Fibroblast of pulmonary artery (primary cell): ENCODE results near the gene B3GAT1.
"Not testable (repeated sequence)": the region's sequence is repeated elsewhere in the genome, so short reads cannot be mapped to it uniquely, and the experiment has no call there.

ENCODE experiments used
- DNase-seq: peaks from one replicate; pipeline ENCODE4 v3.0.0-alpha.2; 2010; ENCODE audit warnings: low read depth
- H3K4me3 ChIP-seq: replicated peaks from 2 replicates; pipeline ENCODE4 v1.5.1; 2011; ENCODE audit warnings: low read depth, mild to moderate bottlenecking, control low read depth, low read length, moderate library complexity
- CTCF ChIP-seq: IDR thresholded peaks from 2 replicates; pipeline ENCODE4 v1.5.1; 2011; ENCODE audit warnings: mild to moderate bottlenecking, control low read depth, low read length, inconsistent platforms; ENCODE audit errors: missing control alignments

B3GAT1 gene

DNA sequence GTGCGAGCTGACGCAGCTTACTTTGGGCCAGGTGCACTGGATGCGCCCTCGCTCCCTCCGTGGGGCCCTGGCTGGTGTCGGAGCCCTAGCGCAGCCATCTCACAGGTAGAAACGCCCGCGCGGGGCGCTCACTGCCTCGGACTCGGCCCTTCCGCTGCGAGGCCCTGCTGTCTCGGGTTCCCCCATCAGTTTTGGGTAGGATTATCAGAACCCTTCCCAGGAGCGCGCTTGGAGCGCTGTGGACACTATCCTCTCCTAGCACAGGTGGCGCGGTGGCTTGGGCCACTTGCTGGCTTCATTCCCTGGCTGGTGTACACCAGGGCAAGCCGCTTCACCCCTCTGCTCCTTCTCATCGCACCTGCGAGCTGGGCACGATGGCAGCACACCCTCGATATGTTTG is 35.7 kb upstream of the B3GAT1 start:
- no peak for DNase-seq
- TF ChIP-seq CTCF = no peak
- H3K4me3 ChIP-seq = no peak overlapping the region

DNA sequence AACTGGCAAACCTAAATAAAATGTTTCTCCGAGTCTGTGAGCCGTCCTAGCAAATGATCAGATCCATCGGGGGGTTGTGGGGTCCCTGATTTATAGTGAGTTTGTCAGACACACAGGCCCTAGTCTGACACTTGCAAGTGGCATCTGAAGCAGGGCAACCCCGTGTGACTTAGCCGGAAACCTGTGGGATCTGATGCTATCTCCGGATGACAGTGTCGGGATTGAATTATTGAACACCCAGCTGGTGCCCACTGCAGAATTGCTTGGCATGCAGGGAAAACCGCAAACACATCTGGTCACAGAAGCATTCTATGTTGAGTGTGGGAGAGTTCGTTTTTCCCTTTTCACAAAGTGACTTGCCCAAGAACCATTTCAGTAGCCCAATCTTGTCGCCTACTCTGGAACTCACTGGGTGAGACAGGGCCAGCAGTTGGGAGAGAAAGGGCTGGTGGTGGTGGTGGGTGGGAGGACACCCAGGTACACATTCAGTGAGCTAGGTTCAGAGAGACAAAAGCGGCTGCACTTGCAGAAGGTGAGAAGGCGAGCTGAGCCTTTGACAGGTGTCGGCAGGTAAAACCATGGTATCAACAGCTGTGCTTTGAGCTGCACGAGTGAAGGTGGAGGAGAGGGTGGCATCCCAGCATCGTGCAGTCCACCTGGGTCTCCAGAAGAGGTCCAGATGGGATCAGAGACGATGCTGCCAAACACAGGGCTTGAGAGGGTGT is 33.7 kb upstream of the B3GAT1 start:
- no peak for DNase-seq
- no peak overlapping the region for H3K4me3 ChIP-seq
- TF ChIP-seq CTCF = no peak

DNA sequence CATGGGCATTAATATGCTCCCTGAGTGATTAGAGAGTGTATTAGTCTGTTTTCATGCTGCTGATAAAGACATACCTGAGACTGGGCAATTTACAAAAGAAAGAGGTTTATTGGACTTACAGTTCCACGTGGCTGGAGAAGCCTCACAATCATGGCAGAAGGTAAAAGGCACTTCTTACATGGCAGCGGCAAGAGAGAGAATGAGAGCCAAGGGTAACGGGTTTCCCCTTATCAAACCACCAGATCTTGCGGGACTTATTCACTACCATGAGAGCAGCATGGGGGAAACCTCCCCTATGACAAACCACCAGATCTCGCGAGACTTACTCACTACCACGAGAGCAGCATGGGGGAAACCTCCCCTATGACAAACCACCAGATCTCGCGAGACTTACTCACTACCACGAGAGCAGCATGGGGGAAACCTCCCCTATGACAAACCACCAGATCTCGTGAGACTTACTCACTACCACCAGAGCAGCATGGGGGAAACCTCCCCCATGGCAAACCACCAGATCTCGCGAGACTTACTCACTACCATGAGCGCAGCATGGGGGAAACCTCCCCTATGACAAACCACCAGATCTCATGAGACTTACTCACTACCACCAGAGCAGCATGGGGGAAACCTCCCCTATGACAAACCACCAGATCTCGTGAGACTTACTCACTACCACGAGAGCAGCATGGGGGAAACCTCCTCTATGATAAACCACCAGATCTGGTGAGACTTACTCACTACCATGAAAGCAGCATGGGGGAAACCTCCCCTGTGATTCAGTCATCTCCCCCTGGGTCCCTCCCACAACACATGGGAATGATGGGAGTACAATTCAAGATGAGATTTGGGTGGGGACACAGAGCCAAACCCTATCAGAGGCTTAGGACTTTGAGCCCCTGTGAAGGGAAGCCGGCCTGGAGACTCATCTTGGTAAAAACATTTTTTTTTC is 32.4 kb upstream of the B3GAT1 start:
- not testable (repeated sequence) for DNase-seq, H3K4me3 ChIP-seq

GRCh38 chr11:134443246-134443645 is 31.2 kb upstream of the B3GAT1 start:
- TF ChIP-seq CTCF = no peak
- DNase-seq = no peak
- no peak overlapping the region for H3K4me3 ChIP-seq

DNA sequence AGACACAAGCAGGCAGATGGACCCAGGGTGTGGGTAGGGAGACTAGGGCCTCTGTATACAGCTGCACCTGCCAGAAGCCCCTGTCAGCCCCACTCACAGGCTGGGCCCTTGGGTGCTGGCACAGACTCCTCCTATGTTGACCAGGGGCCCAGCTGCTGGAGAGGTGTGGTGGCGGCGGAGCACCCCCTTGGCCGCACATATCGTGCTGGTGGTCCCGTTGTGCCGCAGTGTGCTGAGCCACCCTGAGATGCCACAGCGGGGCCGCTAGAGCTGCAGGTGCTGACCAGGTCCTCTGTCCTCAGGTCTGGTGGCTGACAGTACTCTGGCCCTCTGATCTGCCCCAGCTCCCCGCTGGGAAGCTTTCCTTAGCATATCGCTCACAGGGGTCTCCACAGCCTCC is 30.2 kb upstream of the B3GAT1 start:
- DNase-seq = no peak
- no peak for TF ChIP-seq CTCF
- no peak overlapping the region for H3K4me3 ChIP-seq

- DNase-seq = no peak
- H3K4me3 ChIP-seq = no peak overlapping the region
- no peak for TF ChIP-seq CTCF
Measured at GRCh38 chr11:134441706-134442105, 29.7 kb upstream of the B3GAT1 start.

DNA sequence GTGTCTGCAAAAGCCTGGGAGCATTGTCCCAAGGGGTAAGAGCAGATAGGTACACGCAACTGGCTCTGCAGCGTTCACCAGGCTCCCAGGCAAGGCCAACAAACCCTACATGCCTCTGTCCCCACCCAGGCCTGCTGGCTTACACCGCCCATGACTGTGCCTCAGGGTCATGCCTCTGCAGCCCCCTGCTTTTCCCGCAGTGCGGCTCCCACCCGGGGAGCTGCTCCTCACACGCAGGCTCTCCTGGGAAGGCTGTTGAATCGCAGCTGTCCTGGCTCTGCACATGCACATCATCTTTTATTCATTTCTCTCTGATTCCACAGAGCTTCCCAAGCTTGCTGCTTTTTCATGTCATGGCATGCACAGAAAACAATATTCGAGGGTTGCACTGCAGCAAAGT is 29.2 kb upstream of the B3GAT1 start:
- TF ChIP-seq CTCF = no peak
- DNase-seq = no peak
- no peak overlapping the region for H3K4me3 ChIP-seq
